Measurements from ENCODE around the gene CAMTA1.

DNA sequence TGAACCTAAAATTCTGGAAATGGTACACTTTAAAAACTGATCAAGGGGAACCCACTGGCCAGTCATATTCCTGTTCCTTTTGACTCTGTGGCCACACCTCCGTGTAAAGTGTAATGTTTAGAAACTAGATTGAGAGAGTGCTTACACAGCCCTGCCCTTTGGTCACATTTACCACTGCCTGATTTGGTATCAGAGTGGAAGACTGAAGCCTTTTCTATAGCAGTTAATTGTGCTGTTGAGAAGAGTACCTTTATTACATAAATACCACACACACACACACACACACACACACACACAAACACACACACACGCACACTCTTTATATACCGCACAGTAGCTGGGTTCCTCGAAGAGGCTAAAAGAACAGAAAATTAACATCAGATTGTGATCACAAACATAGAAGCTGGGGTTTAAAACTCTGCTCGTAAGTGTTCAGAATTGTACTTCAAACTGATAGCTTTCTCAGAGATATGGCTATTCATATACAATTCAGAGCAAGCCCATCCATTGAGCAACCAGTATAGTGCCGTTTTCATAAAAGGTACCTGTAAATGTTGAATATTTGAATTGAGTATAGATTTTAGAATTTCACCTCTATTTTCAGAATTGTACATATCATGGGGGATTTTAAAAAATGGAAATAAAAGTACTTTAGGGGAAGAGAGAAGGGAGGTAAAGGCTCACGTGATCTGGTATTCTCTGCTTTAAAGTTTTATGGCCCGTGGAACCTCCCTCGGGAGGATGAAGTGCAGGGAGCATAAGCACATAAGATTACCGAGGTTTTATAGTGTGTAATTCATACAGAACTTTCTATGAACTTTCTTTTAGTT is 37.5 kb downstream of the CAMTA1 start:
- TF ChIP-seq, protein P1, sequence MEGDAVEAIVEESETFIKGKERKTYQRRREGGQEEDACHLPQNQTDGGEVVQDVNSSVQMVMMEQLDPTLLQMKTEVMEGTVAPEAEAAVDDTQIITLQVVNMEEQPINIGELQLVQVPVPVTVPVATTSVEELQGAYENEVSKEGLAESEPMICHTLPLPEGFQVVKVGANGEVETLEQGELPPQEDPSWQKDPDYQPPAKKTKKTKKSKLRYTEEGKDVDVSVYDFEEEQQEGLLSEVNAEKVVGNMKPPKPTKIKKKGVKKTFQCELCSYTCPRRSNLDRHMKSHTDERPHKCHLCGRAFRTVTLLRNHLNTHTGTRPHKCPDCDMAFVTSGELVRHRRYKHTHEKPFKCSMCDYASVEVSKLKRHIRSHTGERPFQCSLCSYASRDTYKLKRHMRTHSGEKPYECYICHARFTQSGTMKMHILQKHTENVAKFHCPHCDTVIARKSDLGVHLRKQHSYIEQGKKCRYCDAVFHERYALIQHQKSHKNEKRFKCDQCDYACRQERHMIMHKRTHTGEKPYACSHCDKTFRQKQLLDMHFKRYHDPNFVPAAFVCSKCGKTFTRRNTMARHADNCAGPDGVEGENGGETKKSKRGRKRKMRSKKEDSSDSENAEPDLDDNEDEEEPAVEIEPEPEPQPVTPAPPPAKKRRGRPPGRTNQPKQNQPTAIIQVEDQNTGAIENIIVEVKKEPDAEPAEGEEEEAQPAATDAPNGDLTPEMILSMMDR (IDR thresholded peaks at IDR 0.05), result no peak
- no peak for TF ChIP-seq POLR2AphosphoS5 (IDR thresholded peaks at IDR 0.05)
- TF ChIP-seq POLR2A (IDR thresholded peaks at IDR 0.05), result no peak
- no peak for TF ChIP-seq EP300 (IDR thresholded peaks at IDR 0.05)

Data from upper lobe of left lung (tissue), 4 donors.